Ovary (tissue), 9 donors: Measurements from ENCODE around the gene TMEM135. TPM values are rescaled to one million over a fixed set of nuclear protein-coding genes. Genes with fewer than 3 reads are reported as not detected.

ENCODE experiments used
- DNase-seq, 5 donors: peaks; one replicate each; pipeline ENCODE4 v3.0.0-alpha.2; 2019 to 2020
- H3K27ac ChIP-seq, 2 donors: fragments of 200-600 bp; one replicate each; pipeline versions ENCODE4 v1.5.1 to v1.8.0; 2019 to 2022
- H3K27me3 ChIP-seq: fragments of 200-600 bp; one replicate; pipeline ENCODE4 v1.8.0; 2022
- H3K36me3 ChIP-seq: fragments of 200-600 bp; sonication (generic); one replicate; pipeline ENCODE4 v1.5.1; 2019
- H3K4me1 ChIP-seq: one replicate; pipeline ENCODE4 v1.8.1; 2013; ENCODE audit warnings: mild to moderate bottlenecking, moderate library complexity; ENCODE audit not compliant: insufficient read depth
- H3K4me3 ChIP-seq: fragments of 200-600 bp; sonication (generic); one replicate; pipeline ENCODE4 v1.5.1; 2017
- H3K9me3 ChIP-seq, 2 donors: fragments of 200-600 bp in 1 of 2; sonication (generic) in 1 of 2; one replicate each; pipeline versions ENCODE4 v1.5.1 to v1.8.1; 2013 to 2019; ENCODE audit warnings: mild to moderate bottlenecking in 1 of 2, moderate library complexity in 1 of 2
- EP300 ChIP-seq: sonication (generic); formaldehyde crosslinking; IDR thresholded peaks from one replicate; pipeline ENCODE4 v1.6.1; 2017; ENCODE audit warnings: antibody characterized with exemption
- POLR2A ChIP-seq: fragments of 450-650 bp; IDR thresholded peaks from one replicate; pipeline ENCODE4 v1.6.1; 2017; ENCODE audit warnings: antibody characterized with exemption, mild to moderate bottlenecking, moderate library complexity
- WGBS, 3 donors: extraction: QIAGEN DNeasy Blood & Tissue Kit in 1 of 3; methylation state at CpG; one replicate each; pipeline versions ENCODE4 v1.1.5 to v1.1.7; 2013 to 2017; 5-methylcytosine and 5-hydroxymethylcytosine counted together
- intact Hi-C, 4 donors: fragments of 100-400 bp; cut with DNase I; formaldehyde crosslinking; loops; one replicate each; pipeline versions ENCODE4 v1.11.0 to v1.15.1; 2022 to 2023
- polyA plus RNA-seq, 2 donors: library from polyadenylated mRNA; stranded (reverse); fragments of 200-250 nt in 1 of 2; fragments of 350-450 nt in 1 of 2; fragmentation: Illumina TruSeq in 1 of 2; extraction: RNeasy Lipid Tissue Mini Kit (QIAGEN cat#74804) in 1 of 2; gene quantifications; one replicate each; pipeline ENCODE4 v1.2.3, GENCODE V29; 2013 to 2014
- total RNA-seq, 7 donors: library from RNA; depleted of rRNA in 2 of 7; stranded (reverse); fragments of >200 nt in 2 of 7; fragmentation: NEBNext Ultra II Directional in 3 of 7; extraction: Animal tissue kit (Norgen Biotek cat#: 25700) in 3 of 7; gene quantifications; one replicate each; pipeline versions ENCODE4 v1.1.0 to v1.2.4, GENCODE V29; 2016 to 2023
- TF ChIP-seq, protein P1 (sequence below), 3 donors: fragments of 450-650 bp in 2 of 3; fragments of 200-600 bp in 1 of 3; IDR thresholded peaks; one replicate each; pipeline versions ENCODE4 v1.5.1 to v1.8.0; 2016 to 2022; ENCODE audit warnings: antibody characterized with exemption in 3 of 3, mild to moderate bottlenecking in 1 of 3
- donor health status: DM: no; HTN: no; CAD: no; lungs with moderate emphysema.
- donor health status: DM: no; HTN: no; CAD: no.
- donor health status: Bipolar disorder and iron deficiency.
- donor health status: DM: yes; HTN: yes; CAD: no.
- donor health status: DM: no; HTN: no; CAD: no.
- donor health status: DM: yes; HTN: yes; CAD: no.

Gene TMEM135
- total and polyA plus RNA-seq, 9 donors: 8.8 to 24.2 (median 19.6) TPM

- H3K27me3 ChIP-seq: no peaks in the 10 kb centered on the region
- H3K4me3 ChIP-seq: no peak overlapping the region
- H3K9me3 ChIP-seq: no peaks in the 10 kb centered on the region
- DNase-seq: no peak
- no peaks in the 10 kb centered on the region for H3K4me1 ChIP-seq
- H3K27ac ChIP-seq: no peak overlapping the region
- 96 to 99% (median 97%) methylated on average over 17 of the region's 17 CpGs for WGBS, 3 donors
- intact Hi-C loops: loop anchor here in 2 of 4 donors (5.0 kb wide), 2 partner anchors 344 to 349 kb away; no protein-coding TSS in a partner anchor
- TF ChIP-seq POLR2A: no peak
- TF ChIP-seq EP300: no peak
- TF ChIP-seq, protein P1, sequence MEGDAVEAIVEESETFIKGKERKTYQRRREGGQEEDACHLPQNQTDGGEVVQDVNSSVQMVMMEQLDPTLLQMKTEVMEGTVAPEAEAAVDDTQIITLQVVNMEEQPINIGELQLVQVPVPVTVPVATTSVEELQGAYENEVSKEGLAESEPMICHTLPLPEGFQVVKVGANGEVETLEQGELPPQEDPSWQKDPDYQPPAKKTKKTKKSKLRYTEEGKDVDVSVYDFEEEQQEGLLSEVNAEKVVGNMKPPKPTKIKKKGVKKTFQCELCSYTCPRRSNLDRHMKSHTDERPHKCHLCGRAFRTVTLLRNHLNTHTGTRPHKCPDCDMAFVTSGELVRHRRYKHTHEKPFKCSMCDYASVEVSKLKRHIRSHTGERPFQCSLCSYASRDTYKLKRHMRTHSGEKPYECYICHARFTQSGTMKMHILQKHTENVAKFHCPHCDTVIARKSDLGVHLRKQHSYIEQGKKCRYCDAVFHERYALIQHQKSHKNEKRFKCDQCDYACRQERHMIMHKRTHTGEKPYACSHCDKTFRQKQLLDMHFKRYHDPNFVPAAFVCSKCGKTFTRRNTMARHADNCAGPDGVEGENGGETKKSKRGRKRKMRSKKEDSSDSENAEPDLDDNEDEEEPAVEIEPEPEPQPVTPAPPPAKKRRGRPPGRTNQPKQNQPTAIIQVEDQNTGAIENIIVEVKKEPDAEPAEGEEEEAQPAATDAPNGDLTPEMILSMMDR (IDR thresholded peaks at IDR 0.05): no peak
- no peaks in the 10 kb centered on the region for H3K36me3 ChIP-seq
Observed at GRCh38 chr11:87286338-87286737, 248.6 kb downstream of the TMEM135 start.

DNA sequence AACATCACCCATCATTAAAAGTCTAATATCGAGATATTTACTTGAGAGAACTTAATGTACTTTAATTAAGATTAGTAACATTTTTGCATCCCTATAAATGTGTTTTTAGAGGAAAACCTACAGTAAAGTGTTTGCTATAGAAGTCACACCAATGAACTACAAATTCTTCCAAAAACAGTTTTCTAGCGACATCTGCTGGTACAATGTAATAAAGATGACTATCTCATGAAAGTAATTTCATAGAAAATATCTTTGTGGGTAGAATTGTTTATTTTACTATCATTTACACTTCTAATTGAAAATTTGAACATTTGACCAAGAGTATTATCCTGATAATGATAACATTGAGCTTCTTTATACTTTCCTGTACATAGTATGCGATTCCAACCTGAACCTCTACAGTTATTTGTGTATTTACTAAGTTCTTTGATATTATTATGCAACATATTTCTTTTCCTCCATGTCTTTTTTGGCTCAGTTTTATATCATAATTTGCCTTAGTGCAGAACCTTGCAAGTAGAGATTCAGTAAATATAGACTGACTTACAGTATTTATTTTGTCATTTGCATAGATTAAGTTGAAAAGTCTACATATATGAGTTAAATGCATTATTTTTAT lies 252.7 kb downstream of the TMEM135 start:
- no peaks in the 10 kb centered on the region for H3K36me3 ChIP-seq
- WGBS, 3 donors: 12 to 17% (median 16%) methylated on average over 3 of the region's 3 CpGs

GRCh38 chr11:87292598-87292997 lies 254.9 kb downstream of the TMEM135 start:
- 4 to 59% (median 56%) methylated on average over 1 of the region's 1 CpG for WGBS, 3 donors
- Histone ChIP-seq H3K4me1 (no peaks in the 10 kb centered on the region), H3K4me3 (no peak overlapping the region), H3K27ac (no peak overlapping the region), H3K36me3 (no peaks in the 10 kb centered on the region), H3K27me3 (no peaks in the 10 kb centered on the region), H3K9me3 (no peaks in the 10 kb centered on the region)
- TF ChIP-seq POLR2A (no peak), EP300 (no peak)
- TF ChIP-seq, protein P1 (IDR thresholded peaks at IDR 0.05): no peak
- DNase-seq: no peak
- intact Hi-C loops: loop anchor here in 1 of 4 donors (5.0 kb wide), 1 partner anchor 425 kb away; no protein-coding TSS in a partner anchor

More for the DNA sequence above, 252.7 kb downstream of the TMEM135 start:
- intact Hi-C loops: loop anchor here in 1 of 4 donors (5.0 kb wide), 1 partner anchor 423 kb away; no protein-coding TSS in a partner anchor
- Histone ChIP-seq H3K27ac (no peak overlapping the region), H3K9me3 (no peaks in the 10 kb centered on the region), H3K27me3 (no peaks in the 10 kb centered on the region), H3K4me3 (no peak overlapping the region), H3K4me1 (no peaks in the 10 kb centered on the region)
- TF ChIP-seq, protein P1 (IDR thresholded peaks at IDR 0.05): peak; percentile 41 to 67 (median 44)
- TF ChIP-seq EP300: no peak
- DNase-seq: no peak

DNA sequence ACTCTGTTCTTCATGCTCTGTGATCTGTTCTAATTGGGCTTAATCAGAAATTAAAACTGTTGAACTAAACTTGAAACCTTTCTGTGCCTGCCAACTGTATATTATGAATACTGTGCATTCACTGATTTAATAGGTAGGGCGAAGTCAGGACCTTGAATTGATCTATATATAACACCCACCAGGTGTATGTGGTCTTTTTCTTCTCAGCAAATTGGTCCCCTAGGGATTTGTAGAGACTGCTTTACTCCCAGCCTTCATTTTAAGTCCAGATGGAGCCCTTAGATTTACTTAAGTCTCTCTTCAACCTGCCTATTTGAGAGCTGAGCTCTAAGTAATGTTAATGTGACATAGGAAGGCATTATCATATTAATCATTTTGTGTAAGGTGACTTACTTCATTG lies 257.5 kb downstream of the TMEM135 start:
- Histone ChIP-seq H3K9me3 (no peaks in the 10 kb centered on the region), H3K4me3 (no peak overlapping the region), H3K36me3 (no peaks in the 10 kb centered on the region), H3K27me3 (no peaks in the 10 kb centered on the region), H3K4me1 (no peaks in the 10 kb centered on the region), H3K27ac (no peak overlapping the region)
- TF ChIP-seq POLR2A: no peak
- TF ChIP-seq, protein P1 (IDR thresholded peaks at IDR 0.05): no peak
- no peak for TF ChIP-seq EP300
- DNase-seq: no peak
- intact Hi-C loops: no loop called here
- 94 to 98% (median 97%) methylated on average over 1 of the region's 1 CpG for WGBS, 3 donors
